Astrocyte (in vitro differentiated cells and primary cell): Measurements from ENCODE around the gene ANKRD23. TPM values are rescaled to one million over a fixed set of nuclear protein-coding genes. Genes with fewer than 3 reads are reported as not detected.
A peak's percentile ranks its signal among the peaks of the same experiment; 100 is the strongest.

Source experiments
- DNase-seq: peaks from one replicate; pipeline ENCODE4 v3.0.0-alpha.2; 2010; ENCODE audit warnings: low read depth
- FAIRE-seq: peaks from 2 replicates; lab custom pipeline; 2011; peaks lifted over from hg19 to GRCh38; lab: Jason Lieb, UNC
- H2AFZ ChIP-seq: 2 replicates; pipeline ENCODE4 v1.6.0; 2012; ENCODE audit warnings: low read depth, low read length, inconsistent platforms
- H3K27ac ChIP-seq: 2 replicates; pipeline ENCODE4 v1.5.1; 2011; ENCODE audit warnings: low read depth, low read length, inconsistent platforms
- H3K27me3 ChIP-seq: 2 replicates; pipeline ENCODE4 v1.6.0; 2011; ENCODE audit warnings: low read length, inconsistent platforms; ENCODE audit not compliant: insufficient read depth
- H3K36me3 ChIP-seq: 2 replicates; pipeline ENCODE4 v1.5.1; 2011; ENCODE audit warnings: low read length, inconsistent platforms; ENCODE audit not compliant: insufficient read depth
- H3K4me1 ChIP-seq: 2 replicates; pipeline ENCODE4 v1.5.1; 2011; ENCODE audit warnings: low read length, inconsistent platforms; ENCODE audit not compliant: insufficient read depth
- H3K4me2 ChIP-seq: 2 replicates; pipeline ENCODE4 v1.6.0; 2012; ENCODE audit warnings: low read length, inconsistent platforms
- H3K4me3 ChIP-seq: 2 replicates; pipeline ENCODE4 v1.5.1; 2011; ENCODE audit warnings: low read depth, mild to moderate bottlenecking, low read length, inconsistent platforms; ENCODE audit not compliant: insufficient read depth
- H3K79me2 ChIP-seq: 2 replicates; pipeline ENCODE4 v1.6.0; 2012; ENCODE audit warnings: mild to moderate bottlenecking, low read length, inconsistent platforms; ENCODE audit not compliant: insufficient read depth
- H3K9ac ChIP-seq: 2 replicates; pipeline ENCODE4 v1.6.0; 2012; ENCODE audit warnings: mild to moderate bottlenecking, low read length, inconsistent platforms
- H3K9me3 ChIP-seq: 2 replicates; pipeline ENCODE4 v1.5.1; 2012; ENCODE audit warnings: low read depth, mild to moderate bottlenecking, low read length, inconsistent platforms; ENCODE audit not compliant: insufficient read depth
- H4K20me1 ChIP-seq: 2 replicates; pipeline ENCODE4 v1.6.0; 2012; ENCODE audit warnings: low read length, inconsistent platforms; ENCODE audit not compliant: insufficient read depth
- H3K27ac Mint-ChIP-seq: one replicate; pipeline ENCODE4 v1.8.0; 2021; ENCODE audit warnings: mild to moderate bottlenecking, mixed read lengths; ENCODE audit not compliant: unreplicated experiment
- H3K27me3 Mint-ChIP-seq: one replicate; pipeline ENCODE4 v1.8.0; 2021; ENCODE audit warnings: low read depth, mixed read lengths; ENCODE audit not compliant: unreplicated experiment
- H3K36me3 Mint-ChIP-seq: one replicate; pipeline ENCODE4 v1.8.0; 2021; ENCODE audit warnings: low read depth, mixed read lengths; ENCODE audit not compliant: unreplicated experiment
- H3K4me1 Mint-ChIP-seq: one replicate; pipeline ENCODE4 v1.8.0; 2021; ENCODE audit warnings: low read depth, mixed read lengths; ENCODE audit not compliant: unreplicated experiment
- H3K4me3 Mint-ChIP-seq: one replicate; pipeline ENCODE4 v1.8.0; 2021; ENCODE audit warnings: mild to moderate bottlenecking, moderate library complexity, mixed read lengths; ENCODE audit not compliant: unreplicated experiment
- H3K9me3 Mint-ChIP-seq: one replicate; pipeline ENCODE4 v1.8.0; 2021; ENCODE audit warnings: mild to moderate bottlenecking, mixed read lengths; ENCODE audit not compliant: unreplicated experiment
- EZH2 ChIP-seq: IDR thresholded peaks from 2 replicates; pipeline ENCODE4 v1.6.1; 2012; ENCODE audit warnings: mild to moderate bottlenecking, low read length, inconsistent platforms; ENCODE audit not compliant: insufficient read depth
- total RNA-seq: library from RNA; stranded (reverse); gene quantifications from 2 replicates; pipeline ENCODE4 v1.2.1, GENCODE V29; 2021
- TF ChIP-seq, protein P1 (sequence below): IDR thresholded peaks from 2 replicates; pipeline ENCODE4 v1.5.1; 2011; ENCODE audit warnings: low read depth, mild to moderate bottlenecking, inconsistent platforms, low read length, moderate library complexity; ENCODE audit not compliant: insufficient read depth

The ANKRD23 gene
- total RNA-seq, 1 donor from 2014 or later, result 2.5 TPM

DNA sequence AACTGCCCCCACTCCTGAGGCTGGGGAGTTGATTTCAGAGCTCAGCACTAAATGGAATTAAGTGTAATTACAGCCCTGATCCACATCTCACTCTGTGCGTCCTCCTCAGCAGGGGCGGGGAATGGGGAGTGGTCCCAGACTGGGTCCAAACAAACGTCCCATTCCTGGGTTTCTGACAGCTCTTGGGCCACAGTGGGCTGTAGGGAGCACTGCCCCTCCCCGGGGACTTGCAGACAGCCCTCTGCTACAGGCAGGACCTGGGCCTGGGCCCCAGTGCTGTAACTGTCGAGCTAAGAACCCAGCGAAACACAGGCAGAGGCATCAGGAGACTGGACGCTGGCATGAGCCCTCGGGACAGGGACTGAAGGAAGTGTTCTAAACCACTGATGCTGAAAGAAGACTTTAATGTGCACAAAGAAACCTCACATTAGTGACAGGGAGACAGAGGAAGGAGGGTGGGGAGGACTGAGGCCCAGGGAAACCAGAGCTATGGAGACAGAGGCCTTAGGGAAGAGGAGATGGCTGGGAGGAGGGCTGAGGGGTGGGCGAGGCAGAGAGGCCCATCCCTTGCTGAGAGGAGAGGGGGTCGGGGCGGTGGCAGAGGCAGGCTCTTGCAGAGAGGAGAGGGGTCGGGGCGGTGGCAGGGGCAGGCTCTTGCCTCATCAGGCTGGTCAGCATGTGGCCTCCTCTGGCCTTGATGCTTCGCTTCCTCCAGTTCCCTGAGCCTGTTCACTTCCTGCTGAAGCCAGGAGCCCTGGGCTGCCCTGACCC, 31.9 kb upstream of the ANKRD23 start:
- no peak for DNase-seq
- Mint-ChIP-seq H3K27ac (no peak overlapping the region), H3K9me3 (no peaks in the 10 kb centered on the region), H3K27me3 (peaks cover 7% of the 10 kb centered on the region), H3K4me3 (peak overlapping the region; percentile 40), H3K4me1 (peaks cover 22% of the 10 kb centered on the region), H3K36me3 (no peaks in the 10 kb centered on the region)
- Histone ChIP-seq H4K20me1 (no peaks in the 10 kb centered on the region), H3K4me1 (peaks cover 6% of the 10 kb centered on the region), H3K9me3 (no peaks in the 10 kb centered on the region), H3K27ac (no peak overlapping the region), H3K36me3 (no peaks in the 10 kb centered on the region), H2AFZ (no peak overlapping the region), H3K4me3 (no peak overlapping the region), H3K4me2 (no peak overlapping the region), H3K27me3 (no peaks in the 10 kb centered on the region), H3K79me2 (no peaks in the 10 kb centered on the region), H3K9ac (no peak overlapping the region)
- FAIRE-seq, result no peak
- TF ChIP-seq, protein P1, sequence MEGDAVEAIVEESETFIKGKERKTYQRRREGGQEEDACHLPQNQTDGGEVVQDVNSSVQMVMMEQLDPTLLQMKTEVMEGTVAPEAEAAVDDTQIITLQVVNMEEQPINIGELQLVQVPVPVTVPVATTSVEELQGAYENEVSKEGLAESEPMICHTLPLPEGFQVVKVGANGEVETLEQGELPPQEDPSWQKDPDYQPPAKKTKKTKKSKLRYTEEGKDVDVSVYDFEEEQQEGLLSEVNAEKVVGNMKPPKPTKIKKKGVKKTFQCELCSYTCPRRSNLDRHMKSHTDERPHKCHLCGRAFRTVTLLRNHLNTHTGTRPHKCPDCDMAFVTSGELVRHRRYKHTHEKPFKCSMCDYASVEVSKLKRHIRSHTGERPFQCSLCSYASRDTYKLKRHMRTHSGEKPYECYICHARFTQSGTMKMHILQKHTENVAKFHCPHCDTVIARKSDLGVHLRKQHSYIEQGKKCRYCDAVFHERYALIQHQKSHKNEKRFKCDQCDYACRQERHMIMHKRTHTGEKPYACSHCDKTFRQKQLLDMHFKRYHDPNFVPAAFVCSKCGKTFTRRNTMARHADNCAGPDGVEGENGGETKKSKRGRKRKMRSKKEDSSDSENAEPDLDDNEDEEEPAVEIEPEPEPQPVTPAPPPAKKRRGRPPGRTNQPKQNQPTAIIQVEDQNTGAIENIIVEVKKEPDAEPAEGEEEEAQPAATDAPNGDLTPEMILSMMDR, result no peak
- no peak for TF ChIP-seq EZH2

DNA sequence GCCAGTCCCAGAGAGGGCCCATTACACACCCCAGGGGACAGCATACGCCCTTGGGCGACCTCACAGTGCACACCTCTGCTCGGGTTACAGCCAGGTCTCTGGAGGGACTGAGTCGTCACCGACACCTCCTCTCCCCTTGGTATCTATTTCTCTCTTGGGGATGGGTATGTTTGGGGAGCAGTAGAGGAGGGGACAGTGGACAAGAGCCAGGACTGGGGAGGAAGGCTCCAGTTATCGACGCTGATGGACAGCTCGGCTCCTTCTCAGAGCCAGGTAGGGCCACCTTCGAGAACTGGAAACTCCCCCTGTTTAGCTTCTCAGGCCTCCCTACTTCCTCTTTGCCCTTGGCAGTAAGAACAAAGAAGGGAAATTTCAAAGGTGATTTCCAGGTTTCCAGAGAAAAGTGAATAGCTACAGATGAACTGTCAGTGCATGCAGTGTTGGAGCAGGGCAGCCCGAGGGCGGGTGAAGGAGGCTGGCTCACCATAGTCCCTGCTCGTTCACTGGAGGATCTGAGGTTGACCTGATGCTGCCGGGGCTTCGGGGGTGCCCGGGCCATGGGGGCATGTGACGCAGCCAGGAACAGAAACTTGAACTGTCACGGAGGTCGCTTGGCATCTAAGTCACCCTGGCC, 30.5 kb upstream of the ANKRD23 start:
- TF ChIP-seq EZH2, result no peak
- TF ChIP-seq, protein P1, result no peak
- Mint-ChIP-seq H3K9me3 (no peaks in the 10 kb centered on the region), H3K36me3 (no peaks in the 10 kb centered on the region), H3K4me1 (peaks cover 22% of the 10 kb centered on the region), H3K4me3 (no peak overlapping the region), H3K27me3 (peaks cover 4% of the 10 kb centered on the region), H3K27ac (peak overlapping the region; percentile 77)
- Histone ChIP-seq H3K27ac (no peak overlapping the region), H3K9ac (no peak overlapping the region), H3K36me3 (no peaks in the 10 kb centered on the region), H3K27me3 (no peaks in the 10 kb centered on the region), H3K4me3 (no peak overlapping the region), H2AFZ (no peak overlapping the region), H4K20me1 (no peaks in the 10 kb centered on the region), H3K79me2 (no peaks in the 10 kb centered on the region), H3K9me3 (no peaks in the 10 kb centered on the region), H3K4me1 (peaks cover 11% of the 10 kb centered on the region), H3K4me2 (no peak overlapping the region)
- FAIRE-seq (no peak), DNase-seq (no peak)
